ENCODE results near the gene BABAM2. TPM values are rescaled to one million over a fixed set of nuclear protein-coding genes. Genes with fewer than 3 reads are reported as not detected.
A peak's percentile ranks its signal among the peaks of the same experiment; 100 is the strongest.

The BABAM2 gene
- total RNA-seq, 1 donor from 2014 or later, result 41.0 TPM

- Histone ChIP-seq H3K4me3 (no peak overlapping the region), H3K27me3 (no peaks in the 10 kb centered on the region), H3K4me1 (peaks cover 45% of the 10 kb centered on the region), H3K27ac (peak overlapping the region; percentile 70), H3K9me3 (no peaks in the 10 kb centered on the region), H3K36me3 (no peaks in the 10 kb centered on the region)
- no peak for DNase-seq (ENCODE audit: extremely low spot score in 2 of 2)
- TF ChIP-seq POLR2AphosphoS5 (IDR thresholded peaks at IDR 0.05; ENCODE audit: insufficient read depth in 1 of 2, low read depth in 1 of 2) (no peak), POLR2A (IDR thresholded peaks at IDR 0.05) (no peak), CTCF (IDR thresholded peaks at IDR 0.05) (no peak)
- intact Hi-C loops (cut with DNase I), result loop anchor here (10.0 kb wide), 1 partner anchor 249 kb away; no protein-coding TSS in a partner anchor
Observed at GRCh38 chr2:27954221-27954673, 63.7 kb downstream of the BABAM2 start.

- H3K4me1 ChIP-seq, result peaks cover 49% of the 10 kb centered on the region
Observed at GRCh38 chr2:27954771-27955383, 64.3 kb downstream of the BABAM2 start.

GRCh38 chr2:27955384-27956161, 65.0 kb downstream of the BABAM2 start:
- intact Hi-C loops (cut with DNase I), result loop anchor here (5.0 to 10.0 kb wide), 2 partner anchors 251 to 437 kb away; partner anchors contain the start of gene FOSL2
- no peak for TF ChIP-seq POLR2AphosphoS5 (IDR thresholded peaks at IDR 0.05; ENCODE audit: insufficient read depth in 1 of 2, low read depth in 1 of 2)
- TF ChIP-seq POLR2A (IDR thresholded peaks at IDR 0.05), result no peak
- DNase-seq (ENCODE audit: extremely low spot score in 2 of 2), result no peak
- Histone ChIP-seq H3K27ac (peak overlapping the region; percentile 70), H3K4me1 (peaks cover 56% of the 10 kb centered on the region), H3K27me3 (no peaks in the 10 kb centered on the region), H3K36me3 (no peaks in the 10 kb centered on the region), H3K9me3 (no peaks in the 10 kb centered on the region), H3K4me3 (no peak overlapping the region)

More at GRCh38 chr2:27954771-27955383, 64.3 kb downstream of the BABAM2 start:
- TF ChIP-seq CTCF (IDR thresholded peaks at IDR 0.05) (peak; percentile 12 to 49 (median 31)), POLR2AphosphoS5 (IDR thresholded peaks at IDR 0.05; ENCODE audit: insufficient read depth in 1 of 2, low read depth in 1 of 2) (peak in 1 of 2 donors; percentile 82), POLR2A (IDR thresholded peaks at IDR 0.05) (no peak)
- peak in 1 of 2 donors; percentile 92 for DNase-seq (ENCODE audit: extremely low spot score in 2 of 2)
- H3K36me3 ChIP-seq, result no peaks in the 10 kb centered on the region
- H3K27me3 ChIP-seq, result no peaks in the 10 kb centered on the region
- intact Hi-C loops (cut with DNase I), result loop anchor here (5.0 to 10.0 kb wide), 2 partner anchors 250 to 437 kb away; partner anchors contain the start of gene FOSL2
- H3K9me3 ChIP-seq, result no peaks in the 10 kb centered on the region
- H3K27ac ChIP-seq, result peak overlapping the region; percentile 70
- H3K4me3 ChIP-seq, result no peak overlapping the region

- Histone ChIP-seq H3K4me1 (peaks cover 60% of the 10 kb centered on the region), H3K4me3 (no peak overlapping the region), H3K9me3 (no peaks in the 10 kb centered on the region), H3K27ac (no peak overlapping the region), H3K27me3 (no peaks in the 10 kb centered on the region), H3K36me3 (no peaks in the 10 kb centered on the region)
- intact Hi-C loops (cut with DNase I), result loop anchor here (5.0 to 10.0 kb wide), 2 partner anchors 252 to 435 kb away; partner anchors contain the start of gene FOSL2
- TF ChIP-seq POLR2AphosphoS5 (IDR thresholded peaks at IDR 0.05; ENCODE audit: insufficient read depth in 1 of 2, low read depth in 1 of 2) (no peak), POLR2A (IDR thresholded peaks at IDR 0.05) (no peak), CTCF (IDR thresholded peaks at IDR 0.05) (no peak)
- DNase-seq (ENCODE audit: extremely low spot score in 2 of 2), result no peak
Observed at GRCh38 chr2:27956888-27957287, 66.4 kb downstream of the BABAM2 start.

- intact Hi-C loops (cut with DNase I), result loop anchor here (5.0 to 10.0 kb wide), 2 partner anchors 254 to 433 kb away; partner anchors contain the start of gene FOSL2
- Histone ChIP-seq H3K4me1 (peaks cover 62% of the 10 kb centered on the region), H3K4me3 (no peak overlapping the region), H3K9me3 (no peaks in the 10 kb centered on the region), H3K27ac (peak overlapping the region; percentile 53), H3K27me3 (no peaks in the 10 kb centered on the region), H3K36me3 (no peaks in the 10 kb centered on the region)
- no peak for DNase-seq (ENCODE audit: extremely low spot score in 2 of 2)
- no peak for TF ChIP-seq POLR2AphosphoS5 (IDR thresholded peaks at IDR 0.05; ENCODE audit: insufficient read depth in 1 of 2, low read depth in 1 of 2)
- TF ChIP-seq POLR2A (IDR thresholded peaks at IDR 0.05), result no peak
- no peak for TF ChIP-seq CTCF (IDR thresholded peaks at IDR 0.05)
Observed at GRCh38 chr2:27958711-27959378, 68.3 kb downstream of the BABAM2 start.

Data from vagina (tissue), 2 donors.